Neural cell (in vitro differentiated cells): ENCODE measurements around the gene DAPK2. TPM values are rescaled to one million over a fixed set of nuclear protein-coding genes. Genes with fewer than 3 reads are reported as not detected.

ENCODE experiments used
- H2AFZ ChIP-seq: fragments of 200-600, 300-800 bp; sonication (generic), shearing (Covaris generic); 2 replicates; pipeline ENCODE4 v1.6.0; 2014; ENCODE audit warnings: low read depth, mild to moderate bottlenecking, antibody characterized with exemption, low read length, moderate library complexity
- H3F3A ChIP-seq: fragments of 200-600 bp; shearing (Covaris generic); 2 replicates; pipeline ENCODE4 v1.6.1; 2016; ENCODE audit warnings: mild to moderate bottlenecking, moderate library complexity, mixed read lengths, antibody characterized with exemption, low read length; ENCODE audit not compliant: insufficient read depth, poor library complexity, severe bottlenecking
- H3K27ac ChIP-seq: fragments of 200-600, 300-800 bp; sonication (generic), shearing (Covaris generic); 2 replicates; pipeline ENCODE4 v1.5.1; 2014; ENCODE audit warnings: mild to moderate bottlenecking, low read length, moderate library complexity
- H3K27me3 ChIP-seq: fragments of 300-800, 200-600 bp; sonication (generic), shearing (Covaris generic); 2 replicates; pipeline ENCODE4 v1.6.0; 2014; ENCODE audit warnings: mild to moderate bottlenecking, low read depth, low read length, moderate library complexity; ENCODE audit not compliant: insufficient read depth
- H3K36me3 ChIP-seq: fragments of 300-800, 200-600 bp; sonication (generic), shearing (Covaris generic); 2 replicates; pipeline ENCODE4 v1.5.1; 2014; ENCODE audit warnings: mild to moderate bottlenecking, antibody characterized with exemption, low read length, moderate library complexity; ENCODE audit not compliant: insufficient read depth
- H3K4me2 ChIP-seq: fragments of 300-800, 200-600 bp; sonication (generic), shearing (Covaris generic); 2 replicates; pipeline ENCODE4 v1.6.0; 2014; ENCODE audit warnings: mild to moderate bottlenecking, low read length
- H3K4me3 ChIP-seq: fragments of 300-800, 200-600 bp; sonication (generic), shearing (Covaris generic); 2 replicates; pipeline ENCODE4 v1.5.1; 2014; ENCODE audit warnings: mild to moderate bottlenecking, low read length, moderate library complexity
- H3K79me2 ChIP-seq: fragments of 200-600 bp; shearing (Covaris generic); replicated peaks from 2 replicates; pipeline ENCODE4 v1.6.0; 2014; ENCODE audit warnings: mild to moderate bottlenecking, low read length, moderate library complexity; ENCODE audit not compliant: insufficient read depth
- H3K9ac ChIP-seq: fragments of 300-800, 200-600 bp; sonication (generic), shearing (Covaris generic); 2 replicates; pipeline ENCODE4 v1.6.1; 2016; ENCODE audit warnings: mild to moderate bottlenecking, low read length, mixed read lengths
- H3K9me2 ChIP-seq: fragments of 200-600 bp; shearing (Covaris generic); 2 replicates; pipeline ENCODE4 v1.6.1; 2016; ENCODE audit warnings: mild to moderate bottlenecking, low read length, mixed read lengths; ENCODE audit not compliant: insufficient read depth
- H3K9me3 ChIP-seq: fragments of 200-600, 300-800 bp; sonication (generic), shearing (Covaris generic); 2 replicates; pipeline ENCODE4 v1.6.1; 2016; ENCODE audit warnings: mild to moderate bottlenecking, mixed run types, low read length, moderate library complexity, mixed read lengths
- H4K20me1 ChIP-seq: fragments of 200-600 bp; shearing (Covaris generic); 2 replicates; pipeline ENCODE4 v1.6.1; 2016; ENCODE audit warnings: mild to moderate bottlenecking, mixed run types; ENCODE audit not compliant: insufficient read depth
- CTCF ChIP-seq: fragments of 450-650 bp; IDR thresholded peaks from 2 replicates; pipeline ENCODE4 v1.5.1; 2014; ENCODE audit warnings: antibody characterized with exemption, mild to moderate bottlenecking, moderate library complexity; ENCODE audit not compliant: poor library complexity, severe bottlenecking
- EP300 ChIP-seq: fragments of 450-650 bp; conservative IDR thresholded peaks from 2 replicates; pipeline ENCODE4 v1.6.1; 2014; ENCODE audit warnings: antibody characterized with exemption, mild to moderate bottlenecking, moderate library complexity; ENCODE audit not compliant: poor library complexity, severe bottlenecking
- EZH2 ChIP-seq: fragments of 200-600, 300-800 bp; shearing (Covaris generic), sonication (generic); IDR thresholded peaks from 2 replicates; pipeline ENCODE4 v1.6.1; 2014; ENCODE audit warnings: antibody characterized with exemption, low read length, borderline replicate concordance, mild to moderate bottlenecking; ENCODE audit not compliant: insufficient read depth, poor library complexity, severe bottlenecking
- MXI1 ChIP-seq: fragments of 450-650 bp; conservative IDR thresholded peaks from 2 replicates; pipeline ENCODE4 v1.6.1; 2014; ENCODE audit warnings: antibody characterized with exemption, mild to moderate bottlenecking; ENCODE audit not compliant: poor library complexity, severe bottlenecking
- POLR2AphosphoS5 ChIP-seq: IDR thresholded peaks from 2 replicates; pipeline ENCODE4 v1.6.1; 2012
- RAD21 ChIP-seq: fragments of 450-650 bp; conservative IDR thresholded peaks from 2 replicates; pipeline ENCODE4 v1.6.1; 2014; ENCODE audit warnings: antibody characterized with exemption, mild to moderate bottlenecking, moderate library complexity
- REST ChIP-seq: IDR thresholded peaks from 2 replicates; pipeline ENCODE4 v1.6.1; 2012; ENCODE audit warnings: borderline replicate concordance
- SMC3 ChIP-seq: fragments of 450-650 bp; conservative IDR thresholded peaks from 2 replicates; pipeline ENCODE4 v1.6.1; 2014; ENCODE audit warnings: antibody characterized with exemption, mild to moderate bottlenecking, moderate library complexity; ENCODE audit not compliant: poor library complexity
- TAF1 ChIP-seq: IDR thresholded peaks from 2 replicates; pipeline ENCODE4 v1.6.1; 2012; ENCODE audit warnings: low read depth
- polyA plus RNA-seq: library from polyadenylated mRNA; depleted of rRNA; stranded (reverse); fragments of >200 nt; gene quantifications from 2 replicates; pipeline ENCODE4 v1.2.3, GENCODE V29; 2014

The DAPK2 gene
- polyA plus RNA-seq, 1 donor from 2014 or later, result 0.78 TPM

- Histone ChIP-seq H3K36me3 (no peaks in the 10 kb centered on the region), H3F3A (no peaks in the 10 kb centered on the region), H3K27me3 (no peaks in the 10 kb centered on the region), H3K79me2 (no peaks in the 10 kb centered on the region), H3K4me3 (no peak overlapping the region), H3K27ac (no peak overlapping the region), H2AFZ (no peak overlapping the region), H3K9me2 (no peaks in the 10 kb centered on the region), H3K9ac (no peak overlapping the region), H4K20me1 (no peaks in the 10 kb centered on the region), H3K9me3 (no peaks in the 10 kb centered on the region), H3K4me2 (no peak overlapping the region)
- no peak for TF ChIP-seq RAD21
- TF ChIP-seq POLR2AphosphoS5, result no peak
- TF ChIP-seq CTCF, result no peak
- no peak for TF ChIP-seq SMC3
- TF ChIP-seq TAF1, result no peak
- TF ChIP-seq EP300, result no peak
- no peak for TF ChIP-seq MXI1
- no peak for TF ChIP-seq EZH2
- TF ChIP-seq REST, result no peak
Observed at GRCh38 chr15:63946524-63947065, 99.7 kb downstream of the DAPK2 start.

GRCh38 chr15:63945838-63946298 is 100.4 kb downstream of the DAPK2 start:
- Histone ChIP-seq H3K27me3 (no peaks in the 10 kb centered on the region), H3K27ac (no peak overlapping the region), H2AFZ (no peak overlapping the region), H3K4me2 (no peak overlapping the region), H3K9me3 (no peaks in the 10 kb centered on the region), H3F3A (no peaks in the 10 kb centered on the region), H3K79me2 (no peaks in the 10 kb centered on the region), H4K20me1 (no peaks in the 10 kb centered on the region), H3K36me3 (no peaks in the 10 kb centered on the region), H3K9ac (no peak overlapping the region), H3K4me3 (no peak overlapping the region), H3K9me2 (no peaks in the 10 kb centered on the region)
- no peak for TF ChIP-seq REST
